OCI-LY7 (cell line): Measurements from ENCODE around the gene CHRD.

ENCODE experiments used
- EZH2phosphoT487 ChIP-seq: fragments of 200-600 bp; sonication (generic); IDR thresholded peaks from 2 replicates; pipeline ENCODE4 v1.6.1; 2018; ENCODE audit warnings: low read depth, borderline replicate concordance, mild to moderate bottlenecking, mixed run types, antibody characterized with exemption, low read length, moderate library complexity, mixed read lengths
- TF ChIP-seq, protein P1 (sequence below): fragments of 200-600 bp; sonication (generic); conservative IDR thresholded peaks from 2 replicates; pipeline ENCODE4 v1.5.1; 2014; ENCODE audit warnings: mild to moderate bottlenecking, antibody characterized with exemption, low read length, moderate library complexity, mixed read lengths

DNA sequence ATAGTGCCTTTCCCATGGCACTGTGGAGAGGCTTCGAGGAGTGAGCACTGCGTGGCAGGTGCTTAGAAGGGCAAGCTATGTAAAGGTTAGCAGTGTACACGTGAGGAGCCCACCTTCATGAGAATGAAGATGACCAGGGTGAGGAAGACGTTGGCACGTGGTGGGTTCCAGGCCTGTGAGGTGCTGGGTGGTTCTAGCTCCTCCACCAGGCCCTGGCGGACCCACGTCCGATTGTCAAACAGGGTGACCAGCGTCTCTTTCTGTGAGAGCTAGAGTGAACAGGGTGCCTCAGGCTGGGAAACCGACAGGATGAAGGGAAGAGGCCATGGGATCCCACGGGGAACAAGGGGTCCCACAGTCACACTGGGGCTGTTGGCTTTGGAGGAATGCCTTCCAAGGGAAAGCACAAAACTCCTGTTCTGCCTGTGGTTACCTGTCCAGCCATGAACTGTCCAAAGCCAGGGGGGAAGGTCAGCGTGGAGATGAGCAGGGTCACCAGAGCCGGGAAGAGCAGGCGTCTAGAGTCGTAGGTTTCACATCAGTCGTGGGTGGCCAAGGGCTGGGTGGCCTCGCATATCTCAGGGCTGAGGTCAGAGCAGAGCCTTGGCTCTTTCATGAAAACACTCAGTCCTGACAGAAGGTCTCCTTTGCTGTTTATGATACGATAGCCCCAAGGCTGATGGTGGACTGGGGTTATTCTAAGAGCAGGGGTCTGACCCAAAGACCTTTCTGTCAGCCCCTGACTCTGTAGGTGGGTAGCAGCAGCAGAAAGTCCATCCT is 24.4 kb upstream of the CHRD start:
- TF ChIP-seq, protein P1, sequence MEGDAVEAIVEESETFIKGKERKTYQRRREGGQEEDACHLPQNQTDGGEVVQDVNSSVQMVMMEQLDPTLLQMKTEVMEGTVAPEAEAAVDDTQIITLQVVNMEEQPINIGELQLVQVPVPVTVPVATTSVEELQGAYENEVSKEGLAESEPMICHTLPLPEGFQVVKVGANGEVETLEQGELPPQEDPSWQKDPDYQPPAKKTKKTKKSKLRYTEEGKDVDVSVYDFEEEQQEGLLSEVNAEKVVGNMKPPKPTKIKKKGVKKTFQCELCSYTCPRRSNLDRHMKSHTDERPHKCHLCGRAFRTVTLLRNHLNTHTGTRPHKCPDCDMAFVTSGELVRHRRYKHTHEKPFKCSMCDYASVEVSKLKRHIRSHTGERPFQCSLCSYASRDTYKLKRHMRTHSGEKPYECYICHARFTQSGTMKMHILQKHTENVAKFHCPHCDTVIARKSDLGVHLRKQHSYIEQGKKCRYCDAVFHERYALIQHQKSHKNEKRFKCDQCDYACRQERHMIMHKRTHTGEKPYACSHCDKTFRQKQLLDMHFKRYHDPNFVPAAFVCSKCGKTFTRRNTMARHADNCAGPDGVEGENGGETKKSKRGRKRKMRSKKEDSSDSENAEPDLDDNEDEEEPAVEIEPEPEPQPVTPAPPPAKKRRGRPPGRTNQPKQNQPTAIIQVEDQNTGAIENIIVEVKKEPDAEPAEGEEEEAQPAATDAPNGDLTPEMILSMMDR = no peak
- TF ChIP-seq EZH2phosphoT487 = no peak
